Mesodermal cell (in vitro differentiated cells): ENCODE results near the gene TRIM52.

Experiments
- H3K27ac ChIP-seq: 2 replicates; pipeline ENCODE4 v1.7.0; 2013; ENCODE audit warnings: mild to moderate bottlenecking, low read depth, low read length, moderate library complexity; ENCODE audit not compliant: severe bottlenecking
- H3K36me3 ChIP-seq: 2 replicates; pipeline ENCODE4 v1.7.1; 2013; ENCODE audit warnings: mild to moderate bottlenecking, low read length, moderate library complexity; ENCODE audit not compliant: control insufficient read depth, insufficient read depth
- H3K4me1 ChIP-seq: one replicate; pipeline ENCODE4 v1.7.1; 2013; ENCODE audit warnings: mild to moderate bottlenecking, low read length; ENCODE audit not compliant: insufficient read depth, control insufficient read depth, poor library complexity, severe bottlenecking
- H3K4me3 ChIP-seq: 2 replicates; pipeline ENCODE4 v1.7.0; 2013; ENCODE audit warnings: low read length, control low read depth, mild to moderate bottlenecking; ENCODE audit not compliant: insufficient read depth, poor library complexity, severe bottlenecking; ENCODE audit errors: extremely low read depth
- H3K9me3 ChIP-seq: 2 replicates; pipeline ENCODE4 v1.7.1; 2013; ENCODE audit warnings: mild to moderate bottlenecking, low read length, moderate library complexity; ENCODE audit not compliant: control insufficient read depth
- WGBS, 2 experiments: methylation state at CpG; one replicate each; pipeline ENCODE4 v1.1.5; 2013; ENCODE audit warnings: missing lambda C conversion rate in 2 of 2; ENCODE audit not compliant: insufficient coverage in 2 of 2; 5-methylcytosine and 5-hydroxymethylcytosine counted together

The TRIM52 gene

DNA sequence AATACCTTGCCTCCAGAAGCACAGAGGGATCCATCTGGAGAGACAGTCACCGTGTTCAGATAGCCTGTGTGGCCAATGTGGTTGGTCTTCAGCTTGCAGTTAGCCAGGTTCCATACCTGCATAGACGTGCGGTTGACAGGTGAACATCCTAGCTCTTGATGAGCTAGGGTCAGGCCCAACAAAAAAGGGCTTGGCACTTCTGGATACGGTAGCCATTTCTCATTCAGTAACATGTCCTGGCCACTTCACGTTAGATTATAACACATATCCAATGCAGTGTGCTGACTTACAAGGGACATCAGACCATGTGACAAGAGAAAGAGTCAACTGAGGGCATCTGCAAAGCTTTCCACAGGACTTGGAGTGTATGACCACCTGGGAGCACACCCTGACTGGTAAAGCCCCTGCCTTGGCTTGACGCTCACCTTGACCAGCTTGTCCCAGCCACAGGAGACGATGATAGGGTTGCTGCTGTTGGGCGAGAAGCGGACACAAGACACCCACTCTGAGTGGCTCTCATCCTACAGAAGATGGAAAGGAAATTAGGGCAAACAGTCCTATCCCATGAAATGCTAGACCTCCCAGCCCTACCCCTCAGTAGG lies 21.8 kb downstream of the TRIM52 start:
- Histone ChIP-seq H3K4me1 (peaks cover 9% of the 10 kb centered on the region), H3K4me3 (no peak overlapping the region), H3K36me3 (peaks cover 85% of the 10 kb centered on the region), H3K27ac (no peak overlapping the region), H3K9me3 (no peaks in the 10 kb centered on the region)
- 99 to 100% methylated on average over 7 to 8 of the region's 9 CpGs for WGBS, 2 experiments

DNA sequence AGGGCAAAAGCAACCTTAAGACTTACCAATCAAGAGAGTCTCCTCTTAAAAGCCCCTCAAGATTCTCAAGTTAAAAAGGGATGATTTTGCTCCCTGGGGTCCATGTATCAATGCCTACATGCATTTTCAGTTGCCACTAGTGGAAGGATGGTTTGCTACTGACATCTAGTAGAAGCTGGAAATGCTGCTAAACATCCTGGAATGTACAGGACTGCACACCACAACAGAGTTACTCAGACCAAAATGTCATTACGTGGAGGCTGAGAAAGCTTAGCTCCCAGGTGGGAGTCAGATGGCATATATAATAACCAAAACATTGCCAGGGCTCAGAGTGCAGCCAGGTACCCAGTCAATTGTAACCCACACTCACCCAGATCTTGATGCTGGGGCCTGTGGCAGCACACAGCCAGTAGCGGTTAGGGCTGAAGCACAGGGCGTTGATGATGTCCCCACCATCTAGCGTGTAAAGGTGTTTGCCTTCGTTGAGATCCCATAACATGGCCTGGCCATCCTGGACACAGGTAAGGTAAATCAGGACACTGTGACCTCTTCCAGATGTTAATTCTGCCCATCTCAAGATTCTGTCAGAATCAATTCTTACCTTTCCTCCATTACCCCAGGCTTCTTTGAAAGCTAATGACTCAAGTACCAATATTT lies 23.1 kb downstream of the TRIM52 start:
- peaks cover 91% of the 10 kb centered on the region for H3K36me3 ChIP-seq
- WGBS, 2 experiments = 96 to 97% methylated on average over 4 to 5 of the region's 5 CpGs
- no peak overlapping the region for H3K27ac ChIP-seq
- no peaks in the 10 kb centered on the region for H3K9me3 ChIP-seq
- H3K4me1 ChIP-seq = peaks cover 9% of the 10 kb centered on the region
- no peak overlapping the region for H3K4me3 ChIP-seq

- 89 to 96% methylated on average over 4 to 7 of the region's 10 CpGs for WGBS, 2 experiments
- Histone ChIP-seq H3K9me3 (no peaks in the 10 kb centered on the region), H3K36me3 (peaks cover 89% of the 10 kb centered on the region), H3K4me3 (no peak overlapping the region), H3K4me1 (peaks cover 9% of the 10 kb centered on the region), H3K27ac (no peak overlapping the region)
Measured at GRCh38 chr5:181236954-181237641, 23.8 kb downstream of the TRIM52 start.

DNA sequence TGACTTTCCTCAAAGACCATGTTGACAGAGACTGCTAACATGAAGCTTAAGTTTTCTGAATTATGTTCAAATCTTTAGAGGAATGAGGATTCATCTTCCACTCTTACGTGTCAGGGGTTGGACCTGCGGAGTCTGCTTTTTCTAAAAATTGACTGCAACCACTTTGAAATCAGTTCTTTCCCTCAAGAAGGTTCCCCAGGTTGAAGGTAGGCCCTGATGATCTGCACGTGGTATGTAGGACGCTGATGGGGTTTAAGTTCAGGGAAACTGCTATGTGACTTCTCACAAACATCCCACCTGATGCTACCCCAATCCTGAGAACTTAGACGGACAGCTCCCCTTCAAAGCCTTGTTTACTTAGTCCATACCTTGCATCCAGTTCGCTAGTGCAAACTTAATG lies 24.5 kb downstream of the TRIM52 start:
- 89% methylated on average over 4 of the region's 6 CpGs; no CpG with 5 or more reads in 1 of the 2 experiments for WGBS, 2 experiments
- H3K9me3 ChIP-seq = no peaks in the 10 kb centered on the region
- no peak overlapping the region for H3K4me3 ChIP-seq
- H3K4me1 ChIP-seq = peaks cover 4% of the 10 kb centered on the region
- peaks cover 87% of the 10 kb centered on the region for H3K36me3 ChIP-seq
- no peak overlapping the region for H3K27ac ChIP-seq

DNA sequence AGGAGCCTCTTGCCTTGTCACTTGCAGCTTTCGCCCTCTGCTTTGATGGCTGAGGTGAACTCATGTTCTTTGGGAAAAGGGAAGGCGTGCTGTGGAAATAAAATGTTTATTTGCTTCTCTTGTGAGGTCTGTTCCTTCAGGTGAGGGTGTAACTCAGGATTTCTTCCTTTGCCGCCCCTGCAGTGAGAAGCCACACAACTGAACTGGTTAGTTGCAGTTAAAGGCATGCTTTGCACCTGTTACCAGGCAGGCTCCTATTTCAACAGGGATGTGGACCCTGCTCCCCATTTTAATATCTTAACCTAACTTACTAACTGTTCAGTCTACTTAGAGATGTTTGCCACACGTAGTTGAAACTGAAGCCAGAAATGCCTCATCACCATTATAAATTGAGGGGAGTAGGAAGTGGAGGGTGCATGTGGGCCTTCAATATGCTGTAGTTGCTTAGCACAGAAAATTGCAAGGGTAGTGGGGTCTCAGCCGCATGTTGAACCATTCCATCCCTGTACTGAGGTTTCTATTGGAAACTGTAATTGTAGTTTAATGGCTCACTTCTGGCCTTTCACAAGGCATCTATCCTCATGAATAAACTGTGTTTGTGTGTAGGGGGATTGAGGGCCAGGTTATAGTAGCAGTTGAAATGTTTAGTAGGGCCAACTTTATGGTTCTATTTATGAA lies 25.1 kb downstream of the TRIM52 start:
- Histone ChIP-seq H3K36me3 (peaks cover 87% of the 10 kb centered on the region), H3K4me3 (no peak overlapping the region), H3K27ac (no peak overlapping the region), H3K9me3 (no peaks in the 10 kb centered on the region), H3K4me1 (no peaks in the 10 kb centered on the region)
- WGBS, 2 experiments = 80 to 100% methylated on average over 2 to 3 of the region's 5 CpGs

GRCh38 chr5:181235323-181235688 lies 25.6 kb downstream of the TRIM52 start:
- 92 to 97% methylated on average over 5 of the region's 5 CpGs for WGBS, 2 experiments
- Histone ChIP-seq H3K9me3 (no peaks in the 10 kb centered on the region), H3K36me3 (peaks cover 87% of the 10 kb centered on the region), H3K4me1 (no peaks in the 10 kb centered on the region), H3K4me3 (no peak overlapping the region), H3K27ac (peak overlapping the region; percentile 66)

- peak overlapping the region; percentile 66 for H3K27ac ChIP-seq
- peaks cover 87% of the 10 kb centered on the region for H3K36me3 ChIP-seq
- WGBS, 2 experiments = 96 to 97% methylated on average over 11 to 18 of the region's 22 CpGs
- H3K4me1 ChIP-seq = no peaks in the 10 kb centered on the region
- H3K4me3 ChIP-seq = no peak overlapping the region
- no peaks in the 10 kb centered on the region for H3K9me3 ChIP-seq
Measured at GRCh38 chr5:181234455-181235306, 26.3 kb downstream of the TRIM52 start.

DNA sequence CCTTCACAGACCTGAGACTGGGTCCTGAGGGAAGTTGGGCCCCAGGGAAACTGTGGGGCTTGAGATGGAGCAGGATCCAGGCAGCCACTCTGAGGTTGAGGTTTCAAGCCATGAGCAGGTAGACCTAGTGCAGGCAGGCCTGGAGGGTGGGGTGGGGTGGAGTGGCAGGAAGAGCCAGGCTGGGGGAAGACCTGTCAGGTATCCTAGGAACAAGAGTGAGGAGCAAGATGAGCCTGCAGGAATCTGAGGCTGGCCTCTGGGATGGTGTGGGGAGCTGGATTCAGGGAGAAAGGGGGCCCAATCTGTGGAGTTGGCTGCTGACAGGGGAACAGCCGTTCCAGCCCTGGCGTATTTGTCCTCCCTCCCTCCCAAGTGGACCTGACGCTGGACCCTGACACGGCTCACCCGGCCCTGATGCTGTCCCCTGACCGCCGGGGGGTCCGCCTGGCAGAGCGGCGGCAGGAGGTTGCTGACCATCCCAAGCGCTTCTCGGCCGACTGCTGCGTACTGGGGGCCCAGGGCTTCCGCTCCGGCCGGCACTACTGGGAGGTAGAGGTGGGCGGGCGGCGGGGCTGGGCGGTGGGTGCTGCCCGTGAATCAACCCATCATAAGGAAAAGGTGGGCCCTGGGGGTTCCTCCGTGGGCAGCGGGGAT lies 27.0 kb downstream of the TRIM52 start:
- Histone ChIP-seq H3K36me3 (peaks cover 87% of the 10 kb centered on the region), H3K9me3 (no peaks in the 10 kb centered on the region), H3K4me1 (no peaks in the 10 kb centered on the region), H3K27ac (no peak overlapping the region), H3K4me3 (no peak overlapping the region)
- 92 to 95% methylated on average over 11 to 15 of the region's 24 CpGs for WGBS, 2 experiments

DNA sequence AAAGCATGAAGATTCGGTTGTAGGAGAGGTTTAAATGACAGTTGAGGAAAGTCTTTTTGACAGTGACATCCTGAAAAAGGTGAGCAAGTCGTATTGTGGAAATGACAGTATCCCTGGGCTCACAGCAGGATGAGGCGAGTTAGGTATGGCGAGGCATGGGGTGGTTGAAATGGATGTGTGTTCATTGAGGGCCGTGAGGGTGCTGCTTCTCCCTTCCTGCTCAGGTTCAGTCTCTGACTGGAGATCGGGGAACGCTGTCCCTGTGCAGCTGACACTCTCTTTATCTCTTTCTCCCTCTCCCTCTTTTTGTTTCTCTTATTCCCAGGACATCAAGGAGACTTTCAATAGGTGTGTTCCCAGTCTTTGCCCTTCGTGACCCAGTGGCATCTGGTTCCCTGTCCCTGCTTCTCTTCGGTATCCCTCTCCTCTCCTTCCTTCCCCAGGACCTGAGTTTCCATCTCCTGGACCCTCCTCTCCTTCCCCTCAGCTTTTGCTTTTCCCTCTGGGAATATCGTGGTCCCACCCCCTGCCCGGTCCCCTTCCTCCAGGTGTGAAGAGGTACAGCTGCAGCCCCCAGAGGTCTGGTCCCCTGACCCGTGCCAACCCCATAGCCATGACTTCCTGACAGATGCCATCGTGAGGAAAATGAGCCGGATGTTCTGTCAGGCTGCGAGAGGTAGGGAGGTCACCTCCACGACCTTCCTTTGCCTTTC lies 27.7 kb downstream of the TRIM52 start:
- H3K36me3 ChIP-seq = peaks cover 82% of the 10 kb centered on the region
- H3K27ac ChIP-seq = no peak overlapping the region
- H3K9me3 ChIP-seq = no peaks in the 10 kb centered on the region
- H3K4me3 ChIP-seq = no peak overlapping the region
- H3K4me1 ChIP-seq = no peaks in the 10 kb centered on the region
- WGBS, 2 experiments = 93% methylated on average over 12 to 15 of the region's 16 CpGs
